Heart left ventricle (tissue), 13 donors: ENCODE results near the gene PRKG1.

Experiments used
- CTCF ChIP-seq, 12 donors: fragments of 200-600 bp; sonication (generic) in 4 of 12; IDR thresholded peaks; one replicate each; pipeline versions ENCODE4 v1.5.0 to v1.8.0; 2018 to 2022; ENCODE audit warnings: antibody characterized with exemption in 12 of 12, mild to moderate bottlenecking in 5 of 12
- POLR2A ChIP-seq, 2 donors: fragments of 450-650 bp; IDR thresholded peaks; one replicate each; pipeline ENCODE4 v1.6.1; 2017; ENCODE audit warnings: antibody characterized with exemption in 2 of 2, mild to moderate bottlenecking in 2 of 2, moderate library complexity in 2 of 2
- donor health status: ischemic (EF 13 %, LVEDD 7.1; RV severe dilation, severe dysfunction).
- donor health status: DM: no; HTN: yes; CAD: no.
- donor health status: DM: no; HTN: no; CAD: no.
- donor health status: ischemic (EF 25% LVEDD 6.9; RV normal size, moderate dysfunction).
- donor health status: ischemic (EF 25% LVEDD 5.7; RV mildly dilated, moderate dysfunction).
- donor health status: ischemic (EF 35%, LVEDD 5.7; RV mildly dilated, moderate dysfunction).
- donor health status: nonischemic (EF 11% LVEDD 7.7; RV severe dilation, severe dysfunction).
- donor health status: DM: yes; HTN: yes; CAD: no.
- donor health status: PGD.
- donor health status: ischemic (EF 29% LVEDD 5.4; RV normal size, mild dysfunction).
- donor health status: nonischemic (EF 23%, LVEDD 6.1; RV moderate dilation, normal function).

- TF ChIP-seq POLR2A (IDR thresholded peaks at IDR 0.05) (no peak), CTCF (IDR thresholded peaks at IDR 0.05) (no peak)
Observed at GRCh38 chr10:51668336-51668689, 594.0 kb downstream of the PRKG1 start.
